ENCODE results near the gene PTGES3L. TPM values are rescaled to one million over a fixed set of nuclear protein-coding genes. Genes with fewer than 3 reads are reported as not detected.

Gene PTGES3L
- total and polyA plus RNA-seq, 2 of the 13 experiments (the other 11 are each of a cell fraction or from before 2014, with no cell fraction given) = 1.2 to 2.9 TPM

DNA sequence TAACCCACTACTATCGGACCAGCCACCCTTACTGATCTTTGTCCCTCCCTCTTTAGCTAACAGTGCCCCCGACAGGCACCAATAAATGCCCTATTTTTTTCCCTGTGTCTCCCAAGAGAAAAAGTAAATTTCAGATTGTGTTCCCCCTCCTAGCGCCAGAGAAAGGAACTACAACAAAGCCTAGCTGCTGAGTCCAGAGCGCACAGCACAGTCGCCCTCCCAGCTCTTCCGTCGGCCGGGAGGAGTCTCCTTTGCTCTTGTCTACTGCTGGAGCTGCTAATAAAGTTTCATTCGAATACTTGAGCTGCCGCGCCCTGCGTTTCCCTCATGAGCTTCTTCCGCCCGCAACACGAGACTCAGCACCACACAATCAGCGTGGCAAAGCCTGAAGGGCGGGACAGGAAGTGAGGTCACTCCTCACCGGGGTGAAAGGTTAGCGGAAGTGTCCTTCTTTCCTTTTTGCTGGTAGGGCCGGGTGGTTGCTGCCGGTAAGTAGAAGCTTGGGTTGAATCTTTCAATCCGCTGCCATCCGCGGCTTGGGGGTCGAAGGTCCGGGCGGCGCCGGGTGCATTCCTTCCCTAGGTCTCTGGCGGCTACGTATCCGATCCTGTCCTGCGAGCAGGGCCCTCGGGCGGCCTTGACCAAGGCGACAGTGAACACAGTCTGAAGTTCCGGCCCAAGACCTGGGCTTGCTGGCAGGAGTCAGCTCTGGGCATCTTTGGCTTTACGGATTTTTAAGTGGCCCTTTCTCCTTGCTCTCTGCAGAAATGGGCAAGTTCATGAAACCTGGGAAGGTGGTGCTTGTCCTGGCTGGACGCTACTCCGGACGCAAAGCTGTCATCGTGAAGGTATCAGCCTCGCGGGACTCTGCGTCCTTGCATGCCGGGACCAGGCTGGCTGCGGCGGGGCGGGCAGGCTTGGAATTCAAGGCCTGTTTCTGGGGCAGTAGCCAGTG lies 18.4 kb upstream of the PTGES3L start, which contains the start of gene RPL27 (continued):
- TF ChIP-seq SALL2 (CRISPR knock-in tag; IDR thresholded peaks at IDR 0.05) (peak; percentile 92), SRY (CRISPR knock-in tag; IDR thresholded peaks at IDR 0.05) (peak; percentile 97), ZNF10 (CRISPR knock-in tag; IDR thresholded peaks at IDR 0.05; ENCODE audit: borderline replicate concordance, low read depth) (no peak), MAFG (CRISPR knock-in tag; IDR thresholded peaks at IDR 0.05) (no peak), POLR2AphosphoS5 (IDR thresholded peaks at IDR 0.05; ENCODE audit: low read depth, low read length) (peak; percentile 97), ZNF292 (CRISPR knock-in tag; IDR thresholded peaks at IDR 0.05; ENCODE audit: borderline replicate concordance, low read depth) (peak; percentile 66; the same call in 1 of the 2 replicates), CREM (IDR thresholded peaks at IDR 0.05) (peak; percentile 99), CREM (CRISPR knock-in tag; IDR thresholded peaks at IDR 0.05) (0 out of 2 replicates have a peak, but pooled peaks have one; percentile 58), RFX5 (IDR thresholded peaks at IDR 0.05; ENCODE audit: low read depth, low read length) (0 out of 2 replicates have a peak, but pooled peaks have one; percentile 30), CREB1 (IDR thresholded peaks at IDR 0.05) (peak; percentile 96), CREB1 (CRISPR knock-in tag; IDR thresholded peaks at IDR 0.05) (peak; percentile 99), MAF1 (CRISPR knock-in tag; IDR thresholded peaks at IDR 0.05; ENCODE audit: borderline replicate concordance) (peak; percentile 4; the same call in 1 of the 2 replicates), NR3C1 (CRISPR knock-in tag; IDR thresholded peaks at IDR 0.05) (no peak), MIER2 (CRISPR knock-in tag; IDR thresholded peaks at IDR 0.05) (peak; percentile 89), SRSF4 (IDR thresholded peaks at IDR 0.05; ENCODE audit: low read depth, low read length, poor library complexity, severe bottlenecking) (no peak), MTF1 (CRISPR knock-in tag; IDR thresholded peaks at IDR 0.05) (peak; percentile 75; the same call in 1 of the 2 replicates), HHEX (CRISPR knock-in tag; IDR thresholded peaks at IDR 0.05) (peak; percentile 92), FOXA1 (IDR thresholded peaks at IDR 0.05) (no peak), FOXA1 (CRISPR knock-in tag; IDR thresholded peaks at IDR 0.05) (peak; percentile 58; the same call in 1 of the 2 replicates)
- TF ChIP-seq, protein P1, sequence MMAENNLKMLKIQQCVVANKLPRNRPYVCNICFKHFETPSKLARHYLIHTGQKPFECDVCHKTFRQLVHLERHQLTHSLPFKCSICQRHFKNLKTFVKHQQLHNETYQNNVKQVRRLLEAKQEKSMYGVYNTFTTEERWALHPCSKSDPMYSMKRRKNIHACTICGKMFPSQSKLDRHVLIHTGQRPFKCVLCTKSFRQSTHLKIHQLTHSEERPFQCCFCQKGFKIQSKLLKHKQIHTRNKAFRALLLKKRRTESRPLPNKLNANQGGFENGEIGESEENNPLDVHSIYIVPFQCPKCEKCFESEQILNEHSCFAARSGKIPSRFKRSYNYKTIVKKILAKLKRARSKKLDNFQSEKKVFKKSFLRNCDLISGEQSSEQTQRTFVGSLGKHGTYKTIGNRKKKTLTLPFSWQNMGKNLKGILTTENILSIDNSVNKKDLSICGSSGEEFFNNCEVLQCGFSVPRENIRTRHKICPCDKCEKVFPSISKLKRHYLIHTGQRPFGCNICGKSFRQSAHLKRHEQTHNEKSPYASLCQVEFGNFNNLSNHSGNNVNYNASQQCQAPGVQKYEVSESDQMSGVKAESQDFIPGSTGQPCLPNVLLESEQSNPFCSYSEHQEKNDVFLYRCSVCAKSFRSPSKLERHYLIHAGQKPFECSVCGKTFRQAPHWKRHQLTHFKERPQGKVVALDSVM (CRISPR knock-in tag; IDR thresholded peaks at IDR 0.05) = peak; percentile 68
- TF ChIP-seq, protein P2, sequence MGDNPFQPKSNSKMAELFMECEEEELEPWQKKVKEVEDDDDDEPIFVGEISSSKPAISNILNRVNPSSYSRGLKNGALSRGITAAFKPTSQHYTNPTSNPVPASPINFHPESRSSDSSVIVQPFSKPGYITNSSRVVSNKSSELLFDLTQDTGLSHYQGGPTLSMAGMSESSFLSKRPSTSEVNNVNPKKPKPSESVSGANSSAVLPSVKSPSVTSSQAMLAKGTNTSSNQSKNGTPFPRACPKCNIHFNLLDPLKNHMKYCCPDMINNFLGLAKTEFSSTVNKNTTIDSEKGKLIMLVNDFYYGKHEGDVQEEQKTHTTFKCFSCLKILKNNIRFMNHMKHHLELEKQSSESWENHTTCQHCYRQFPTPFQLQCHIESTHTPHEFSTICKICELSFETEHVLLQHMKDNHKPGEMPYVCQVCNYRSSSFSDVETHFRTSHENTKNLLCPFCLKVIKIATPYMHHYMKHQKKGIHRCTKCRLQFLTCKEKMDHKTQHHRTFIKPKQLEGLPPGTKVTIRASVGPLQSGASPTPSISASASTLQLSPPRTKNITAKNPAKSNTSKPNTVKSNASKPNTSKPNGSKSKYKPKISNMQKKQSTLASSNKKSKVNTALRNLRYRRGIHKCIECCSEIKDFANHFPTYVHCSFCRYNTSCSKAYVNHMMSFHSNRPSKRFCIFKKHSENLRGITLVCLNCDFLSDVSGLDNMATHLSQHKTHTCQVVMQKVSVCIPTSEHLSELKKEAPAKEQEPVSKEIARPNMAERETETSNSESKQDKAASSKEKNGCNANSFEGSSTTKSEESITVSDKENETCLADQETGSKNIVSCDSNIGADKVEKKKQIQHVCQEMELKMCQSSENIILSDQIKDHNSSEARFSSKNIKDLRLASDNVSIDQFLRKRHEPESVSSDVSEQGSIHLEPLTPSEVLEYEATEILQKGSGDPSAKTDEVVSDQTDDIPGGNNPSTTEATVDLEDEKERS (CRISPR knock-in tag; IDR thresholded peaks at IDR 0.05) = peak; percentile 96
- TF ChIP-seq, protein P3, sequence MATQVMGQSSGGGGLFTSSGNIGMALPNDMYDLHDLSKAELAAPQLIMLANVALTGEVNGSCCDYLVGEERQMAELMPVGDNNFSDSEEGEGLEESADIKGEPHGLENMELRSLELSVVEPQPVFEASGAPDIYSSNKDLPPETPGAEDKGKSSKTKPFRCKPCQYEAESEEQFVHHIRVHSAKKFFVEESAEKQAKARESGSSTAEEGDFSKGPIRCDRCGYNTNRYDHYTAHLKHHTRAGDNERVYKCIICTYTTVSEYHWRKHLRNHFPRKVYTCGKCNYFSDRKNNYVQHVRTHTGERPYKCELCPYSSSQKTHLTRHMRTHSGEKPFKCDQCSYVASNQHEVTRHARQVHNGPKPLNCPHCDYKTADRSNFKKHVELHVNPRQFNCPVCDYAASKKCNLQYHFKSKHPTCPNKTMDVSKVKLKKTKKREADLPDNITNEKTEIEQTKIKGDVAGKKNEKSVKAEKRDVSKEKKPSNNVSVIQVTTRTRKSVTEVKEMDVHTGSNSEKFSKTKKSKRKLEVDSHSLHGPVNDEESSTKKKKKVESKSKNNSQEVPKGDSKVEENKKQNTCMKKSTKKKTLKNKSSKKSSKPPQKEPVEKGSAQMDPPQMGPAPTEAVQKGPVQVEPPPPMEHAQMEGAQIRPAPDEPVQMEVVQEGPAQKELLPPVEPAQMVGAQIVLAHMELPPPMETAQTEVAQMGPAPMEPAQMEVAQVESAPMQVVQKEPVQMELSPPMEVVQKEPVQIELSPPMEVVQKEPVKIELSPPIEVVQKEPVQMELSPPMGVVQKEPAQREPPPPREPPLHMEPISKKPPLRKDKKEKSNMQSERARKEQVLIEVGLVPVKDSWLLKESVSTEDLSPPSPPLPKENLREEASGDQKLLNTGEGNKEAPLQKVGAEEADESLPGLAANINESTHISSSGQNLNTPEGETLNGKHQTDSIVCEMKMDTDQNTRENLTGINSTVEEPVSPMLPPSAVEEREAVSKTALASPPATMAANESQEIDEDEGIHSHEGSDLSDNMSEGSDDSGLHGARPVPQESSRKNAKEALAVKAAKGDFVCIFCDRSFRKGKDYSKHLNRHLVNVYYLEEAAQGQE (IDR thresholded peaks at IDR 0.05; ENCODE audit: borderline replicate concordance in 1 of 2, low read depth in 1 of 2, low read length in 2 of 2) = peak in 1 of 2 experiments; percentile 74; a peak in 1 of 4 replicates

Measured in HepG2 (cell line).